Body of pancreas (tissue), 4 donors: Measurements from ENCODE around the gene GNAI2.

Source experiments
- POLR2A ChIP-seq, 3 donors: fragments of 450-650 bp; IDR thresholded peaks; one replicate each; pipeline ENCODE4 v1.6.1; 2016; ENCODE audit warnings: antibody characterized with exemption in 3 of 3, mild to moderate bottlenecking in 2 of 3
- TF ChIP-seq, protein P1 (sequence below), 7 experiments: fragments of 450-650 bp in 4 of 7; fragments of 200-600 bp in 3 of 7; sonication (generic) in 3 of 7; IDR thresholded peaks; one replicate each; pipeline ENCODE4 v1.5.1; 2016 to 2019; ENCODE audit warnings: antibody characterized with exemption in 7 of 7

- TF ChIP-seq, protein P1, sequence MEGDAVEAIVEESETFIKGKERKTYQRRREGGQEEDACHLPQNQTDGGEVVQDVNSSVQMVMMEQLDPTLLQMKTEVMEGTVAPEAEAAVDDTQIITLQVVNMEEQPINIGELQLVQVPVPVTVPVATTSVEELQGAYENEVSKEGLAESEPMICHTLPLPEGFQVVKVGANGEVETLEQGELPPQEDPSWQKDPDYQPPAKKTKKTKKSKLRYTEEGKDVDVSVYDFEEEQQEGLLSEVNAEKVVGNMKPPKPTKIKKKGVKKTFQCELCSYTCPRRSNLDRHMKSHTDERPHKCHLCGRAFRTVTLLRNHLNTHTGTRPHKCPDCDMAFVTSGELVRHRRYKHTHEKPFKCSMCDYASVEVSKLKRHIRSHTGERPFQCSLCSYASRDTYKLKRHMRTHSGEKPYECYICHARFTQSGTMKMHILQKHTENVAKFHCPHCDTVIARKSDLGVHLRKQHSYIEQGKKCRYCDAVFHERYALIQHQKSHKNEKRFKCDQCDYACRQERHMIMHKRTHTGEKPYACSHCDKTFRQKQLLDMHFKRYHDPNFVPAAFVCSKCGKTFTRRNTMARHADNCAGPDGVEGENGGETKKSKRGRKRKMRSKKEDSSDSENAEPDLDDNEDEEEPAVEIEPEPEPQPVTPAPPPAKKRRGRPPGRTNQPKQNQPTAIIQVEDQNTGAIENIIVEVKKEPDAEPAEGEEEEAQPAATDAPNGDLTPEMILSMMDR (IDR thresholded peaks at IDR 0.05) = no peak
- no peak for TF ChIP-seq POLR2A (IDR thresholded peaks at IDR 0.05)
Observed at GRCh38 chr3:50290161-50290641, 54.2 kb downstream of the GNAI2 start.
